Natural killer cell (primary cell): ENCODE data around the gene TGFBI. TPM values are rescaled to one million over a fixed set of nuclear protein-coding genes. Genes with fewer than 3 reads are reported as not detected.

ENCODE experiments used
- ATAC-seq, 3 donors: fragments of 150-1000 bp in 2 of 3; fragments of 200-7000 bp in 1 of 3; cut with Tn5 transposase; 1 replicate in 1 of 3; 2 replicates in 2 of 3; pipeline ENCODE4 v1.10.0; 2021; ENCODE audit warnings: mild to moderate bottlenecking in 2 of 3, moderate library complexity in 2 of 3
- DNase-seq, 2 donors: peaks; one replicate each; pipeline versions ENCODE4 v3.0.0 to v3.0.0-alpha.2; 2013 to 2021; ENCODE audit warnings: mixed read lengths in 1 of 2
- H3K27ac ChIP-seq: one replicate; pipeline ENCODE4 v1.5.1; 2013; ENCODE audit warnings: mild to moderate bottlenecking, low read length
- H3K27me3 ChIP-seq: one replicate; pipeline ENCODE4 v1.6.1; 2013; ENCODE audit warnings: low read length; ENCODE audit not compliant: control insufficient read depth, insufficient read depth
- H3K36me3 ChIP-seq: one replicate; pipeline ENCODE4 v1.6.1; 2013; ENCODE audit warnings: low read length; ENCODE audit not compliant: control insufficient read depth, insufficient read depth
- H3K4me1 ChIP-seq: one replicate; pipeline ENCODE4 v1.6.1; 2013; ENCODE audit warnings: low read length; ENCODE audit not compliant: control insufficient read depth, insufficient read depth
- H3K4me3 ChIP-seq: one replicate; pipeline ENCODE4 v1.5.1; 2013; ENCODE audit warnings: low read length
- H3K9me3 ChIP-seq: one replicate; pipeline ENCODE4 v1.6.1; 2013; ENCODE audit warnings: low read length; ENCODE audit not compliant: control insufficient read depth, insufficient read depth
- H3K27ac Mint-ChIP-seq, 2 donors: one replicate each; pipeline ENCODE4 v1.8.0; 2022; ENCODE audit warnings: mild to moderate bottlenecking in 2 of 2, mixed read lengths in 2 of 2, moderate library complexity in 1 of 2
- H3K27me3 Mint-ChIP-seq, 2 donors: one replicate each; pipeline ENCODE4 v1.8.0; 2022; ENCODE audit warnings: low read depth in 2 of 2, mixed read lengths in 2 of 2
- H3K36me3 Mint-ChIP-seq: one replicate; pipeline ENCODE4 v1.8.0; 2022; ENCODE audit warnings: mixed read lengths
- H3K4me1 Mint-ChIP-seq, 2 donors: one replicate each; pipeline ENCODE4 v1.8.0; 2022; ENCODE audit warnings: mixed read lengths in 2 of 2
- H3K4me3 Mint-ChIP-seq: one replicate; pipeline ENCODE4 v1.8.0; 2022; ENCODE audit warnings: mild to moderate bottlenecking, moderate library complexity, mixed read lengths
- H3K9me3 Mint-ChIP-seq, 2 donors: one replicate each; pipeline ENCODE4 v1.8.0; 2022; ENCODE audit warnings: mixed read lengths in 2 of 2
- WGBS: methylation state at CpG from one replicate; pipeline ENCODE4 v1.1.7; 2013; ENCODE audit warnings: missing lambda C conversion rate; ENCODE audit not compliant: insufficient coverage; 5-methylcytosine and 5-hydroxymethylcytosine counted together
- intact Hi-C: fragments of 100-400 bp; cut with micrococcal nuclease; formaldehyde crosslinking; loops from one replicate; pipeline ENCODE4 v1.14.2; 2022
- total RNA-seq, 4 donors: library from RNA; stranded (reverse); fragments of 120-200 nt in 1 of 4; gene quantifications; one replicate each; pipeline versions ENCODE4 v1.2.3 to v1.2.4, GENCODE V29; 2013 to 2022
- TF ChIP-seq, protein P1 (sequence below): fragments of 200-600 bp; IDR thresholded peaks from one replicate; pipeline ENCODE4 v1.8.0; 2022; ENCODE audit warnings: antibody characterized with exemption

The TGFBI gene
- total RNA-seq, 3 donors from 2014 or later (not counting 1 experiment from before 2014, with no cell fraction given) = 6.7 to 19.6 (median 18.5) TPM

- no peaks in the 10 kb centered on the region for H3K4me1 ChIP-seq
- Mint-ChIP-seq H3K36me3 (no peaks in the 10 kb centered on the region), H3K9me3 (no peaks in the 10 kb centered on the region), H3K4me1 (no peaks in the 10 kb centered on the region), H3K27ac (no peak overlapping the region), H3K4me3 (no peak overlapping the region), H3K27me3 (peaks cover 2 to 4% of the 10 kb centered on the region in 2 donors)
- H3K4me3 ChIP-seq = no peak overlapping the region
- no peaks in the 10 kb centered on the region for H3K9me3 ChIP-seq
- H3K27ac ChIP-seq = no peak overlapping the region
- H3K36me3 ChIP-seq = no peaks in the 10 kb centered on the region
- no peak for DNase-seq
- no peak for ATAC-seq
- no peaks in the 10 kb centered on the region for H3K27me3 ChIP-seq
- 89% methylated on average over 8 of the region's 8 CpGs for WGBS
- intact Hi-C loops = no loop called here
- TF ChIP-seq, protein P1, sequence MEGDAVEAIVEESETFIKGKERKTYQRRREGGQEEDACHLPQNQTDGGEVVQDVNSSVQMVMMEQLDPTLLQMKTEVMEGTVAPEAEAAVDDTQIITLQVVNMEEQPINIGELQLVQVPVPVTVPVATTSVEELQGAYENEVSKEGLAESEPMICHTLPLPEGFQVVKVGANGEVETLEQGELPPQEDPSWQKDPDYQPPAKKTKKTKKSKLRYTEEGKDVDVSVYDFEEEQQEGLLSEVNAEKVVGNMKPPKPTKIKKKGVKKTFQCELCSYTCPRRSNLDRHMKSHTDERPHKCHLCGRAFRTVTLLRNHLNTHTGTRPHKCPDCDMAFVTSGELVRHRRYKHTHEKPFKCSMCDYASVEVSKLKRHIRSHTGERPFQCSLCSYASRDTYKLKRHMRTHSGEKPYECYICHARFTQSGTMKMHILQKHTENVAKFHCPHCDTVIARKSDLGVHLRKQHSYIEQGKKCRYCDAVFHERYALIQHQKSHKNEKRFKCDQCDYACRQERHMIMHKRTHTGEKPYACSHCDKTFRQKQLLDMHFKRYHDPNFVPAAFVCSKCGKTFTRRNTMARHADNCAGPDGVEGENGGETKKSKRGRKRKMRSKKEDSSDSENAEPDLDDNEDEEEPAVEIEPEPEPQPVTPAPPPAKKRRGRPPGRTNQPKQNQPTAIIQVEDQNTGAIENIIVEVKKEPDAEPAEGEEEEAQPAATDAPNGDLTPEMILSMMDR = no peak
These were observed 35.1 kb downstream of the TGFBI start for GRCh38 chr5:136063778-136064465.

GRCh38 chr5:136064510-136064909, 35.7 kb downstream of the TGFBI start:
- 95% methylated on average over 4 of the region's 4 CpGs for WGBS
- no peaks in the 10 kb centered on the region for H3K9me3 Mint-ChIP-seq
- H3K36me3 ChIP-seq = no peaks in the 10 kb centered on the region
- ATAC-seq = no peak
- TF ChIP-seq, protein P1 = no peak
- no peaks in the 10 kb centered on the region for H3K4me1 ChIP-seq
- H3K27ac ChIP-seq = no peak overlapping the region
- H3K27ac Mint-ChIP-seq = no peak overlapping the region
- H3K4me1 Mint-ChIP-seq = no peaks in the 10 kb centered on the region
- DNase-seq = no peak
- no peaks in the 10 kb centered on the region for H3K9me3 ChIP-seq
- intact Hi-C loops = no loop called here
- H3K27me3 ChIP-seq = no peaks in the 10 kb centered on the region
- no peaks in the 10 kb centered on the region for H3K36me3 Mint-ChIP-seq
- H3K4me3 Mint-ChIP-seq = no peak overlapping the region
- H3K4me3 ChIP-seq = no peak overlapping the region
- peaks cover 3 to 10% of the 10 kb centered on the region in 2 donors for H3K27me3 Mint-ChIP-seq

DNA sequence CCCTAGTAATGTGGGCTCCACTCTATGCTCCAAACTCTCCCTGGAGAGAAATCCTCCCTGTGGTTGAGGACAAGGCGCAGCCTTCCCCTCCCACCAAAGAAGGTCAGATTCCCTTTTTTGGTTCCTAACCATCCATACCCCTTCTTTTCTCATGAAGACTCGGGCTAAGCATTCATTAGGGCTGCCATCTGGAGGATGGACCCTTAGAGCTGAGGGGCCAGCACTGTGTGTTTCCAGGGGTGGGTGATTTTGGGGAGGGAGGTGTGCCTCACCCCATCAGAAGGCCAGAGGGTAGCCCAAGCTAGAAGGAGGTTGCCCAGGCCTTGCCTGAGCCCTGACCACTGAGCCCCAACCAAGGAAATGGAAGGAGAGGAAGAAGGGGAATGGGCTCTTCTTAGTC, 36.8 kb downstream of the TGFBI start:
- no peak overlapping the region for H3K4me3 Mint-ChIP-seq
- intact Hi-C loops = no loop called here
- TF ChIP-seq, protein P1 = no peak
- WGBS = 96% methylated on average over 2 of the region's 2 CpGs
- no peak overlapping the region for H3K27ac Mint-ChIP-seq
- H3K4me1 ChIP-seq = no peaks in the 10 kb centered on the region
- ATAC-seq = no peak
- no peak for DNase-seq
- no peak overlapping the region for H3K4me3 ChIP-seq
- H3K4me1 Mint-ChIP-seq = no peaks in the 10 kb centered on the region
- no peaks in the 10 kb centered on the region for H3K36me3 ChIP-seq
- peaks cover 6 to 15% of the 10 kb centered on the region in 2 donors for H3K27me3 Mint-ChIP-seq
- no peaks in the 10 kb centered on the region for H3K36me3 Mint-ChIP-seq
- H3K27ac ChIP-seq = no peak overlapping the region
- H3K9me3 Mint-ChIP-seq = no peaks in the 10 kb centered on the region
- H3K9me3 ChIP-seq = no peaks in the 10 kb centered on the region
- H3K27me3 ChIP-seq = no peaks in the 10 kb centered on the region
